SIG-M5 treated with dmso at 0.1 percent for 504 hours (cell line): Measurements from ENCODE around the gene LRRC15.

Source experiments
- DNase-seq: peaks from one replicate; lab custom pipeline; 2025; ENCODE audit not compliant: unreplicated experiment; lab: John Stamatoyannopoulos, UW

Gene LRRC15

DNA sequence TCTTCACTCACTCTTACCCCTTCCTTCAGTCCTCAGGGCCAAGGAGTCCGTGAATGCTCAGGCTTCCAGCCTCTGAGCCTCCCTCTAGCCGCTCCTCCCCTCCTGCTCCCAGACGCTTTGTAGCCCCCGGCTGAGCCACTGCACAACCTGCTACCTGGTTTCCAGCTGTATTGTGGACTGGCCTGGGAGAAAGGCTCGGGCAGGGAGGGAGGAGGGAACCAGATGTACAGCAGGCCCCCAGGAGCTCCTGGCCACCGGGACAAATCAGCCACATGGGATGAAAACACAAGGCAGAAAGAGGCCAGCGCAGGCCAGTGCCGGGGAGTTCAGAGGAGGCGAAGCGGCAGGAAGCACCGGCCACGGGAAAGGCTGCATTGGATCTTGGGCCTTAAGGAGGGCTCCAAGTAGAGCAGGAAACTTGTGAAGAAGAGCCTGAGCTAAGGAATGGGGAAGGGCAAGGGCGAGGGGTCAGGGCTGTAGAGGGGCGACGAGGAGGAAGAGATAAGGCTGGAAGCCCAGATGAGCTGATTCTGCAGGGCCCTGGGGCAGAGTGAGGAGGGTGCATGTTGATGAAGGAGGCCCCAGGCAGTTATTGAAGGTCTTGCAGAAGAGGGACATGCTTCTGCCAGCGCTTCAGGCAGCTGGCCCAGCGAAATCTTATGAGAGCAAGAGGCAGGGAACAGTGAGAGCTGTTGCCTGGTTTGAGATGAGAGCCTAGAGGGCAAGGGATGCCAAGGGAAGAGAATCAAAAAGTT lies 32.8 kb downstream of the LRRC15 start:
- DNase-seq, result no peak

DNA sequence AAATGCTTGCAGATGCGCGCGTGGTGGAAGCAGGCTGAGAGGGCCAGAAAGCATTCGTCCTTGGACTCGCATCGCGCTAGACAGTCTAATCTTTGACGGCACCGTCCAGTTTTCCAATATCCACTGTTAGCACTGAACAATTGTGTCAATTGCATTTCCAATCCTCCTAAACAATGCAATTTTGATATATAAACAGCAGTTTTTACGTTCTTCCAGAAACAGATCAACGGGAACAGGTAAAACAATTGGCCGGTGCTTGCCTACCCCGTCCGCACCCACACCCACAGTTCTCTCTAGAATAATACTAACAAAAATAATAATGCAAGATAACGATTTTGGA lies 35.6 kb downstream of the LRRC15 start:
- no peak for DNase-seq

DNA sequence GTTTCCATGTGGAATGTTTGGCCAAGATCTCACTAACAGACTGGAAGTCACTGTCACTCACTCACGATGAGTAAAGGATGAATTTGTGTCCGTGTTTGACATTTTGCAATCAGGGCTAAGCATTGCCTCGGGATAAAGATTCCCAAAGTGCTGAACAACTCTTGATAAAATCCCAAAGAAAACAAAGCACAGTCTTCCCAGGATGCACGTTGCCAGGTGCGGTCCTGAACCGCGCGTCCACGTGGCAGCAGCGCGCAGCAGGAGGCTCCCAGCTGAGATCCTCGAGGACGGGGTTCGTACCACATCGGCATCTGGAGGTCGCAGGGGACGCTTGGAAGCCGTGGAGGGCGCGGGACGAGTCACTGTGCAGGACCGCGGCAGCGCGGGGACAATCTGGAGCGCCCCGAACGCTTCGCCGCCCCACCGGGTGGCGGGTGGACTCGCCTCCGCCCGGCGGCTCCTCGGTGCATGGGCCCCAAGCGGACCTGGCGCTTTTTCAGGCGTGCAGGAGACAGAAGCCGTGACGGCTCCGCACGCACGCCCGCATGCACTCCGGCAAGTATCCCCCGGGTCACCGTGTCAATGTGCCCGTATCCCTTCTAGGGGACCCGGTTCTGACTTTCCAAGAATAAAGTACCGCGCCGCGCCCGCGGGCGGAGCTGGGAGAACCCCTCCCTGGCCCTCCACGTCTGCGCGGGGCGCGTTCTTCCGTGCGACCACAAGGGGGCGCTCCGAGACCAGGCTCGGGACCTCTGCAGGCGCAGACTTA lies 36.1 kb downstream of the LRRC15 start:
- DNase-seq, result no peak

DNA sequence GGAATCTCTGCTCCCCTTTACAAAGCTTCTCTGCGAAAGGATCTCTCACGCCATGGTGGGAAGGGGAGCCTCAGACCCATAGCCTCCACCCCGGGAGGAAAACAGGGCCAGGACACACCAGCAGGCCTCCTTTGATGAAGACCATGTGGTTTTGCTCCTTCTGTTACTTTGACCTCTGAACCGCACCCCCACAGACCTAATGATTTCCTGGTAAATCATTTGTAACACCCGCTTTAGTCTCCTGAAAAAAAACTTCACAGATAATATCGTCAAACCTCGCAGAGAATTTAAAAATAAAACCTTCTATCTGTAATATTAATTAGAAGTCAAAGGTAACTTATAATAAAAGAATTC lies 36.7 kb downstream of the LRRC15 start:
- DNase-seq, result no peak

DNA sequence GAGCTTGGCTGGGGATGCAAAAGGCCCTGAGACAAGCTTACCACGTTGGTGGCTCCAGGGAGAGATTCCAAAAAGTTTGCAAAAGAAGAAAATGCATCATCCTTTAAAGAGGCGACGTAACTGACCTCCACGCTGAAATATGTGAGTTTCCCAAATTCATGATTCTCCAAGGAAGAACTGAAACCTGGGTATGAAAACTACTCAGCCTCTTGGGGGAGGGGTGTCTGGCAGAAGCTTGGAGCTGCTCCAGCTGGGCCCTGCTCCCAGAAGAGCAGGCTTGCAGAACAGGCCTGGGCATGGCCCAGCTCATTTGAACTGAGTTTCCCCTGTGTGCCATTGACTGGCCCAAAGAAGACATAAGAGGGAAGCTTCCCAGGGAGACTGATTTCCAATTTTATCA lies 39.0 kb downstream of the LRRC15 start:
- no peak for DNase-seq

DNA sequence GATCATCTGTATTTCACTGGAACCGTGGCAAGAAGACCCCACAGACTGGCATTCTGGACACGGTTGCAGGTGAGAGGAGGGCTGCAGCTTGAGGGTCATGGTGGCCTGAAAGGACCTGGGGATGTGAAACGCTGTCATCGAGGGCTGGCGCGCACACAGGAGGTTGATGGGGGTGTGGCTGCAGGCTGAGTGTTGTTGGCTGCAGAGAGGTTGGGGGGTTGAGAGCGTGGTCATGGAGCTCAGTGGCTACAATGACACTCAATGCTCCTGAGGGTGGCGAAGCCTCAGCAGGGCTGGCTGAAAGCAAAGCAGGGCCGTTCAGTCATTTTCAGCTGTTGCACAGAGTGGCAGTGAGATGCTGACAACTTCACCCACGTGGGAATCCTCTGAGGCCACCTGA lies 39.4 kb downstream of the LRRC15 start:
- no peak for DNase-seq

DNA sequence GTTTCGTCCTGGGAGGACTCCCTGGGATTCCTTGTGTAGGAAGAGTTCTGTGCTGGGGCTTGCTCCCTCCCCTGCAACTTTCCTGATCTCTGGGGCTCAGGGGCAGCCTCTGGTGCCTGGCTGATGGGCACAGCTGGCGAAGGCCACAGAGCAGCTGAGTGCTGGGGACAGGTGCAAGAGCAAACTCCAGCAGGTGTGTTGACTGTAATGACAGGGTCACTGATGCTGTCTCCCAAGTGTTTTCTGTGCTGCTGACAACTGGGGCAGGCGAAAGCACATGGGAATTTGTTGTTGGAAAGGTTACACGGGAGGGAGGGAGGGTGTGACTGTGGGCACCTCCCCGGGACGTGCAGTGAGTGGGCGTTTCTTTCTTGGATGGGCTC lies 40.0 kb downstream of the LRRC15 start:
- DNase-seq, result no peak

DNA sequence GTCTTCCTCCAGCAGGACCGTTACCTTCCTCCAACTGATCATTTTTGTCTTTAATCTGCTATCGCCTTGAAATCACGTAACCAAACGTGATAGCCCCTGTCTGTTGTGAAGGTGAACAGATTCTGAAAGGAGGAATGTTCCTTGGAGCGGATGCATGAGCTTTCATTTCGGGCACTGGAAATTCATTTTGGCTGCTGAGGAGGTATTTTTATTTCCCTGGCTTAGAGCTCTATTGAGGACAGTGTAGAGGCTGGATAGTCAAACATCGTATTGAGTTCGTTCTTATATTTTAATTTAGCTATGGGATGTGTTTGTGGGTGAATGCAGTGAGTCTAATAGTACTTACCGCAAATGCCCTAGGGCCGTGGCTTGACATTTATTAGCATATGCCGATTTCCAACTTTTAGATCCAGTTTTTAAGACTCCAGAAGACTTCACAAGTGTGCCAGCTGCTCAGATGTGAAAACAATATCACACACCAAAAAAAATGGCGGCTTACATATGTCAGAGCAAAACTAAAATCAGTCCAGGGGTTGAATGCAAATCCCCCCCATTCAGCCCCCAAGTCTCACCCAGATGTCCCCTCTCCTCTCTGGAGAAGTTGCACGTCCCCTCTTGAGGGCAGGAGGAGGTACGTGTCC lies 40.5 kb downstream of the LRRC15 start:
- DNase-seq, result no peak

DNA sequence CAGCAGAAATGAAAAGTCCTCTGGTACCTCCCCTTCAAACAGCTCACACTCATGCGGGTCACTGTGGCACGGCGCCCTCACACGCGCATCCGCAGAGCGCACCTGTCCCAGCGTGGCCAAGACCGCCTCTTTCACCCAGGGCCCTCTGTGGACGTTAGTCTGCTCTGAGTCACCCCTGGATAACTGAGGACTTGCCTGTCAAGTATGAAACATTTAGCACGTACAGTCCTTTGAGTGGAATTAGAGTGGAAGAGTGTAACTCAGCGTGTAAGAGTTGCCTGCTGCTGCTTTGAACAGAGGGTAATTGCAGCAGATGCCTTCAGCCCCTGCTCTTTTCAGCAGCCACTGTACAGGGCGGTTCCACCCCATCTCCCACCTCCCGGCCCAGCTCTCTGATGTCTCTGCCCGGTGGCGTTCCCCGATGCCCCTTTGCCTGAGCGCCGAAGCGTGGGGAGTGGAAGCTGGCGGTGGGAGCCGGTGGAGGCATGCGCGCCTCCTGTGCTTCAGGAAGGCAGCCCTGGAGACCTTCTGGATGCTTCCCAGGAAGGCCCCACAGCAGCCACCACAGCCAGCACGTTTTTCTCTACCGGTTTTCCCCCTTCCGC lies 41.4 kb downstream of the LRRC15 start:
- no peak for DNase-seq

DNA sequence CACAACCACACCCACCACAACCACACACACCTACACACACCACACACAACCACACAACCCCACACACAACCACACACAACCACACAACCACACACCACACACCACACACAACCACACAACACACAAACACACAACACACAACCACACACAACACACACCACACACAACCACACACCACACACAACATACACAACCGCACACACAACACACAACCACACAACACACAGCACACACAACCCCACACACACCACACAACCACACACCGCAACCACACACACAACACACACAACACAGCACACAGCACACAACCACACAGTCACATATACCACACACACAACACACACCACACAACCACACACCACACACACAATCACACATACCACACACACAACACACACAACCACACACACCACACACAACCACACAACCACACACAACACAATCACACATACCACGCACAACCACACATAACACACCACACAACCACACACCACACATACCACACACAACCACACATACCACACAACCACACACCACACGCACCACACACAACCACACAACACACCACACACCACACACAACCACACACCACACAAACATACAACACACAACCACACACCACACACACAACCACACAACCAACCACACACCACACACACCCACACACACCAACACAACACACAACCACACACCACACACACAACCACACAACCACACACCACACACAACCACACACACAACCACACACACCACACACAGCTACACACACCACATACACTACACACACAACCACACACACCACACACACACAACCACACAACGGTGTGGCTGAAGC lies 42.1 kb downstream of the LRRC15 start:
- no peak for DNase-seq

DNA sequence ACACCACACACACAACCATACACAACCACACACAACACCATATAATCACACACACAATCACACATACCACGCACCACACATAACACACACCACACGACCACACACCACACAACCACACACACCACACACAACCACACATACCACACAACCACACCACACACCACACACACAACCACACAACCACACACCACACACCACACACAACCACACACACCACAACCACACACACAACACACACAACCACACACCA lies 42.6 kb downstream of the LRRC15 start:
- no peak for DNase-seq

DNA sequence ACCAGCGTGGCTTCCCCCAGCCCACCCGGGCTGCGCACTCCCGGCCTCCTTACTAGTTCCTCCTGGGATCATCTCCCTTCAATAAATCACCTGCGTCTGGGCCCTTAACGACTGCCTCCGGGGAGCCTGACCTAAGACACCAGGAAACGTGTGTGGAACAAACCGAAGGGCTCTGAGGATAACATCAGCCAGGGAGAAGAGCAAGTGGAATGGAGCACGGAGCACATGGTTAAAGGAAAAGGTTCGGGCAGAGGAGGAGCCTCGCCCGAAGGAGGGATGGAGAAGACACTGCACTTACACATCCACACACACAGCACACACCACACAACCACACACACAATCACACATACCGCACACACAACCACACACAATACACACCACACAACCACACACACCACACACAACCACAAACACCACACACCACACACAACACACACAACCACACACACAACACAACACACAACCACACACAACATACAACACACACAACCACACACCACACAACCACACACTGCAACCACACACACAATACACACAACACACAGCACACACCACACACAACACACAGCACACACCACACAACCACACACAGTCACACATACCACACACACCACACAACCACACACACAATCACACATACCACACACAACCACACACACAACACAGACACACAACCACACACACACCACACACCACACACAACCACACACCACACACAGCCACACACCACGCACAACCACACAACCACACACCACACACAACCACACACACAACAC lies 43.2 kb downstream of the LRRC15 start:
- no peak for DNase-seq

DNA sequence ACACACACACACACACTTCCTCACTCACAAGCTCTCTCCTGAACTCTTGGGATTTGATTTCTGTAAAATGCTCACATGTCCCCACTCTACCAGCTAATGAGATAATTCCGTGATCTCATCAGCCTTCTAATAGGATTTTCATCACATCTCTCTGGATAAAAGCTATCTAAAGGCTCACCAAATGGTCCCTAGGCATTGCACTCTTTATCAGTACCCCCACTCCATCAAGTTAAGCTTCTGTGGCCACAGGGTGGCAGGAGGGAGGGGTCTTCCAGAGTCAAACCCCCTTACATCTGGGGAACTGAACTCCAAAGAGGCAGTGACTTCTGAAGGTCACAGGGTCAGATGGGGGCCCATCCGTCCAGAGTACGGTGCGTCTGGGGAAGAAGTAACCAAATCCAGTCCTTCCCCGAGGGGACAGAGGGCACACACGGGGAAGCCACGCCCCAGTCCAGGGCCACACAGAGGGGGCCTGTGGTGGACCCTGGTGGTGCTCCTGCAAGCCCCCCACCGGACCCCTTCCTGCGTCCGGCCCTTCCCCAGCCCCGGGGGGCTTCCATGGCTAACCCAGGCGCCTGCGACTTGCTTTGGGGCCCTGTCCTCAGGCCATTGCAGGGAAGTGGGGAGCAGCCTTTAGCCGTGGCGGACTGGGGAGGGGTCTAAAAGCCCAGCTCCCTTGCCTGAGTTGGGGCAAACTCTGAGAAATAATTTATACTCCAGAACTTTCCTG lies 44.0 kb downstream of the LRRC15 start:
- no peak for DNase-seq

DNA sequence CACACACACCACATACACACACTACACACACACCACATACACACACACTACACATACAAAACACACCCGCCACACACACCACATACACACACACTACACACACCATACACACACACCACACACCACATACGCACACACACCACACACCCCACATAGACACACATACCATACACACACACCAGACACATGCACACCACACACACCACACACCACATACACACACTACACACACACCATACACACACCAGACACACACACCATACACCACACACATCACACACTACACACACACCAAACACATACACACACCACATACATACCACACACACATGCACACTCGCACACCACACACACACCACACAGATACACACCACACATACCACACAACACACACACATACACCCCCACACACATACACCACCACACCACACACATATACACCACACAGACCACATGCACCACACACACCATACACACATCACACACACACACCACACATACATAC lies 44.7 kb downstream of the LRRC15 start:
- no peak for DNase-seq

DNA sequence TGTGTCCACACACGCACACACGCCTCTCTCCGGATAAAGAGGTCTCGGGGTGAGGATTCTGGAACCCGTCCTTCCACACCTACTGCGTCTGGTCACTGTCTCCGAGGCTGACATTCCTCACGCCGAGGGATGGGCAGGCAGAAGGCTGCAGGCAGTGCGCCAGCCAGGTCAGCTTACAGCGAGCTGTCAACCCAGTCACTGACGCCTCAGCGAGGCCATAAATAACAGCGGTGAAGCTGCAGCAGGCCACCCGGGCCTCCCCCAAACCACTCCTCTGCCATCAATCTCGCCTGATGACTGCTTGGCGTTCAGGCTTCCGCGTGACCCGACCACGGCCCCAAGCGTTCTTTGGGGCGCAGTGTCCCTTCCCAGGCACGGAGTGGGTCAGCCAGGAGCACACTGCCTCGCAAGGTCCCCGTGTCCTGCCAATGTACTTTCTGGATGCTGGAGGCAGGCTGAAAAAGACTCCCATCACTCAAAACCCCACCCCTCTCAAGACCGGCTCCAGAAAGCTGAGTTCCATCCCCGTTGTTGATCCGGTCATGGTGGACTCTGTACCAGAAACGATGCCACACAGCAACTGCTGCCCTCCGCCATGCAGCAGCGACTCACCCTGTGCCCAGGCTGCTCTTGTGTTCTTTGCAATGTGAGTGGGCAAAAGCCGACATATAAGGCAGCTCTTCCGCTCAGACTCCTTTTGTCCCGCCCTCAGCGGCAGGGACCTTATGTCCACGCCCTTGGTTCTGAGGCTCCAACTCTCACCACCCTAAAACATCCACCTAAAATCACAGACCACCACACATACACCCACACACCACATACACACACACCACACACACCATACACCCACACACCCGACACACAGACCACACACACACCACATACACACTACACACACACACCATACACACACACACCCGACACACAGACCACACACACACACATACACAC lies 45.5 kb downstream of the LRRC15 start:
- DNase-seq, result no peak

DNA sequence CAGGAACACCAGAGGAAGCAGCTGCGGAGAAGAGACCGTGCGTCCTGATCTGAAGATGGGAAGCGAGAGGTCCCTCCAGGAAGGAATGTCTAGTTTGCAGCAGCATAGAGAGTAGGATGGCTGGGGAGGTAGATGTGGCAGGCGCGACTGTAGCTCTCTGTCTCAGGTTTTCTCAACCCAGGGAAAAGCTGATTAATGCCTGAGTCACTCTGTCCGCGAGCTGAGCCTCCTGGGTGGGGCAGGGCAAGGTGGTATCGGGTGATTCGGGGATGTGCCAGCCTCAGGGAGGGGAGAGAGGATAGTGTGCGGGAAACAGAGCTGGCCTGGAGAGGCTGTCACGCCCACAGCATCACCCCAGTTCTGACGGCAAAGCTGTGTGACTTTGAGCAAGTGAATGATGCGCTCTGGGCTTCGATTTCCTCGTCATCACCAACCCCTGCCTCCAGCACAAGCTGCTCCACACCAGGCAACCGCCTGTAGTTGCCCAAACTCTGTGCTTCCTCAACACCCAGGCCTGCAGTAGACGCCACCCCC lies 46.8 kb downstream of the LRRC15 start:
- peak; percentile 48 for DNase-seq

DNA sequence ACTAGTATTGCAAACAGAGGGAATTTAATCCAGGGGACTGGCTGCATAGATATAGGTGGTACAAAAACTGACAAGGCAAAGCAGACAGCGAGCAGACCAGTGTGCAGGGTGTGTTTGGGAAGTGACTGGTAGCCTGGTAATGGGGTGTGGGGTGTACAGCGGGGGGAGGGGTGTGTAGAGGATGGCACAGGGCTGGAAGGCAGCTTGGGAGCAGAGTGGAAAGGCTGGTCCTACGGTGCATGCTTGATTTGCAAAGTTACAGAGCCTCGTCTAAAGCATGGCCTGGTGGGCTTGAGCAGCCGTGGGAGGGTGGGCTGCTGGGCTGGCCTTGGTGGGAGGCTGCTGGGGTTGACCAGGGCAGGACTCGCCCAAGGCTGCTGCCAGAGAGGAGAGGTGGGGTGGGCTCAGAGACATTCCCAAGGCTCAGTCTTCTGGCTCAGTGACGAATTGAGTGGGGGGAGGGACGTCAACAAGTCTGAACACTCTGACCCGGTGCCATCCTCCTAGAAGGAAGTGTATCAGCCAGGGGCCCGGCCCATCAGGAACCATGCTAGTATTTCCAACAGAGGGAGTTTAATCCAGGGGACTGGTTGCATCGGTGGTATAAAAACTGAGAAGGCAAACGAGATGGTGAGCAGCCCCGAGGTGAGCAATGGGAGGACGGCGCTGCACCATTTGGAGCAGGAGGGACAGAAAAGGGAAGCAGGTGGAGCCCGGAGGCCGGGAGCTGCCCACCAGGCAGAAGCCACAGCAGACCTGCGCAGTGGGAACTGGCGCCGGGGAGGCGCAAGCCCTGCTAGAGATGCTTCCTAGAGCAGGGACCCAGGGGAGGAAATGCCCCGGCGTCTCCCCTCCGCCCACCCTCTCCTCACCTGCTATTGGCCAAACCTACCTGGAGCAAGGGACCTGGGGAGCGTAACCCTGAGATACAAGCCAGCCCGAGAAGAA lies 47.6 kb downstream of the LRRC15 start:
- DNase-seq, result no peak
